ENCODE results near the gene KCNF1.

DNA sequence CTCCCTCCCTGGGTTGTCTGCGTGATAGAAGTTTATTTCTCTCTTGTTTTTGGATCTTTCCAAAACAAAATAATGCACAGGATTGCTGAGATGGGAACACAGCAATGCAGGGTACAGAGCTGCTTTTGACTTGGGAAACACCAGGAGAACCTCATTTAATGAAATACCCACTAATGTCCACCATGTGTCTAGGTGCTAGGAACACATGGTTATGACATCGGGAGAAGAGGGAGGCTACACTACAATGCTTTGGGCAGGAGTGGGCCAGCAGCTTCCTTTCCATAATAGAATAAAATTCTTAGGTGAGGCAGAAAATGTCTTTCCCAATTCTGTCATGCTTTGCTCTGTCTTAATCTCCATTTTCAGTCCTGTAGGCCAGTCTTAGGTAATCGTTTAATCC lies 29.2 kb upstream of the KCNF1 start:
- TF ChIP-seq POLR2A (IDR thresholded peaks at IDR 0.05): no peak
- TF ChIP-seq, protein P1, sequence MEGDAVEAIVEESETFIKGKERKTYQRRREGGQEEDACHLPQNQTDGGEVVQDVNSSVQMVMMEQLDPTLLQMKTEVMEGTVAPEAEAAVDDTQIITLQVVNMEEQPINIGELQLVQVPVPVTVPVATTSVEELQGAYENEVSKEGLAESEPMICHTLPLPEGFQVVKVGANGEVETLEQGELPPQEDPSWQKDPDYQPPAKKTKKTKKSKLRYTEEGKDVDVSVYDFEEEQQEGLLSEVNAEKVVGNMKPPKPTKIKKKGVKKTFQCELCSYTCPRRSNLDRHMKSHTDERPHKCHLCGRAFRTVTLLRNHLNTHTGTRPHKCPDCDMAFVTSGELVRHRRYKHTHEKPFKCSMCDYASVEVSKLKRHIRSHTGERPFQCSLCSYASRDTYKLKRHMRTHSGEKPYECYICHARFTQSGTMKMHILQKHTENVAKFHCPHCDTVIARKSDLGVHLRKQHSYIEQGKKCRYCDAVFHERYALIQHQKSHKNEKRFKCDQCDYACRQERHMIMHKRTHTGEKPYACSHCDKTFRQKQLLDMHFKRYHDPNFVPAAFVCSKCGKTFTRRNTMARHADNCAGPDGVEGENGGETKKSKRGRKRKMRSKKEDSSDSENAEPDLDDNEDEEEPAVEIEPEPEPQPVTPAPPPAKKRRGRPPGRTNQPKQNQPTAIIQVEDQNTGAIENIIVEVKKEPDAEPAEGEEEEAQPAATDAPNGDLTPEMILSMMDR (IDR thresholded peaks at IDR 0.05): no peak
